GM21528 (cell line): ENCODE results near the gene TGFA.

Experiments
- ATAC-seq: cut with Tn5 transposase; IDR thresholded peaks from one replicate; pipeline ENCODE4 v1.9.1; 2021; ENCODE audit warnings: mild to moderate bottlenecking, moderate library complexity; ENCODE audit not compliant: unreplicated experiment, low FRiP score

Gene TGFA

GRCh38 chr2:70503896-70504295 lies 49.7 kb downstream of the TGFA start:
- ATAC-seq, result no peak

GRCh38 chr2:70501728-70502127 lies 51.9 kb downstream of the TGFA start:
- no peak for ATAC-seq

- no peak for ATAC-seq
Measured at GRCh38 chr2:70501215-70501614, 52.4 kb downstream of the TGFA start.

GRCh38 chr2:70499253-70499652 lies 54.4 kb downstream of the TGFA start:
- ATAC-seq, result no peak

DNA sequence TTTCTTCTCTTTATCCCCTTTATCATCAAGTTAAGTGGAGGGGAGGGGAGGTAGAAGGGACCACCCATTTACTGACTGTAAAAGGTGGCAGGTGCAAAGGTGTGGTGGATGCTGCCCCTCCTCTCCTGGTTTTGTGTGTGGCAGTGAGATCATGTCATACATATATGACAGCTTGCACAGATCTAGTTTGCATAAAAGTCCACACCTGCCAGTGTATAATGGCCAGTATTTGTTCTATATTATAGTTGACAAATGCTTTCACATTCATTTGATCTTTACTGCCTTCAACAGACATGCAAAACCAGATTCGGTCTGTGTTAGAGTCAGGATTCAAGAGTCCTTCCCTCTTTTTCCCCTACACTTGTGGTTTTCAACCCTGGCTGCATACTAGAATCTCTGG lies 55.1 kb downstream of the TGFA start:
- no peak for ATAC-seq

DNA sequence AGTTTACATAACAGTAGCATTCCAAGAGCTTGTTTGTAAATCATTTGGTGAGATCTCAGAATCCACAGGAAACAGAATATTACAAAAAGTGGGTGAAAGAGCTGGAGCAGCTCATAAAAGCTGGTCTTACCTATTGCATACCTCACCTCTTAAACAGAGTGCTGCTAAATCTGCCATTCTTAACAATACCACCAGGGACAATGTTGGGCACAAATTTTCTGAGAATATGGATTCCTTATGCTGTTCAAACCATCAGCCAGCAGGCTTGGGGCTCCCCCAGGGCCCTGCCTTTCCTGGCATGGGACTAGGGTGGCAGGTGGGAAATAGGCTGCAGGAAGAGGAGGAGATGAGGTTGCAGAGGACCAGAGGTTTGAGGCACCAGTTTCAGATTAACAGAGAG lies 55.6 kb downstream of the TGFA start:
- no peak for ATAC-seq

- ATAC-seq, result no peak
Measured at GRCh38 chr2:70496819-70497218, 56.8 kb downstream of the TGFA start.

DNA sequence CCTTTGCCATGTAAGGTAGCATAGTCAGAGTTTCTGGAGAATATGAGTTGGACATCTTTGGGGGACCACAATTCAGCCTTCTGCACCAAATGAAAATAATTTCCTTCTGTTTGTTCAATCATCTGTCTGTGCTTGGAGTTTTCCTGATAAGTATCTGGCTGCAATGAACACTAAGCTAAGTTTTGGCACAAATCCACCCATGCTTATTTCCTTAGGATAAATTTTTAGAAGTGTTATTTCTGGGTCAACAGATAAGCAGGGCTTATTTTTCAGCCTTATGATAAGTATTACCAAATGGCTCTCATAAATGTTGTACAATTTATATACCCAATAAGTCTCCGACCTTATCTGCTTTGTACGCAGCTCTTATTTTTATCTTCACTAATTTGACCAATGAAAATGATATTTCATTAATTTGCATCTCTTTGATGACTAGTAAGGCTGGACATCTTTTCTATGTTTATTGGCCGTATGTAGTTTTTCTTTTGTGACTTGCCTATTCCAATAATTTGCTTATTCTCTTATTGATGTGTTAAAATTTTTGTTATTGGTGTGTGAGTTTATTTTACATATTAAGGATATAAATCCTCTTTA lies 59.2 kb downstream of the TGFA start:
- no peak for ATAC-seq

DNA sequence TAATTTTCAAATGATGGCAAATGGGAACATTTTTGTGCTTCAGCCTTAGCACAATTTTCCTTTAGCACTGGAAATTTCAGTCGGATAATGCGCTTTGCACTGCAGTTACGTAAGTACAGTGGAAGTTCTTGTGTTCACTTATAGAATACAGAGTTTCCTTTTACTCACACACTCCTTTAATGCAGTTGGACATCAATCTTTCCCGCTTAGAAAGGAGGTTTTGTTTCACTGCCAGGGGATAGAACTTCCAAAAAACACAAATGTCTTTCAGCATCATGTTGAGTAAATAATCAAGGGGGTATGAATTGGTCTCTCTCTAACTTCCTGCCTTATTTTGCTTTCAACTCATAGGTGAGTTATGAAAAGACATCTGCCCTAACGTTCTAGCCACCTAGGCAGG lies 63.2 kb downstream of the TGFA start:
- ATAC-seq, result no peak

GRCh38 chr2:70489165-70489564 lies 64.5 kb downstream of the TGFA start:
- no peak for ATAC-seq

GRCh38 chr2:70484086-70484485 lies 69.5 kb downstream of the TGFA start:
- no peak for ATAC-seq

- no peak for ATAC-seq
Measured at GRCh38 chr2:70482401-70482800, 71.2 kb downstream of the TGFA start.

- ATAC-seq, result no peak
Measured at GRCh38 chr2:70480468-70480867, 73.2 kb downstream of the TGFA start.

DNA sequence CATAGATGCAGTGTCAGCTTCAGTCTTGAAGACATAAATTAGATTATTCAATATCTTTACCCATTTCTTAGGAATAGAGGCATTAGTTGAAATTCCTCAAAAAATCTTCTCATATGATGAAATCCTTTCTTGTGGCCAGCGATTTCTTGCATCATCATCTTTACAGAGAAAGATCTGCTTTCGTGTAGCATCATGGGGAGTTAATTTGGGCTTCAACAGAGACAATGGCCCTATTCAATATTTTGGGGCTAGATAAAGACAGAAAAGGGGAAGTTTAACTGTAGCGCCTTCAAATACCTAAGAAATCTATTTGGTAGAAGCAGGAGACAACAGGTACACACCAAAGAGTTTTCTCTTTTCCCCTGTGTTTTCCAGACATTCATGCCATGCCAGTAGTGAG lies 73.8 kb downstream of the TGFA start:
- no peak for ATAC-seq

DNA sequence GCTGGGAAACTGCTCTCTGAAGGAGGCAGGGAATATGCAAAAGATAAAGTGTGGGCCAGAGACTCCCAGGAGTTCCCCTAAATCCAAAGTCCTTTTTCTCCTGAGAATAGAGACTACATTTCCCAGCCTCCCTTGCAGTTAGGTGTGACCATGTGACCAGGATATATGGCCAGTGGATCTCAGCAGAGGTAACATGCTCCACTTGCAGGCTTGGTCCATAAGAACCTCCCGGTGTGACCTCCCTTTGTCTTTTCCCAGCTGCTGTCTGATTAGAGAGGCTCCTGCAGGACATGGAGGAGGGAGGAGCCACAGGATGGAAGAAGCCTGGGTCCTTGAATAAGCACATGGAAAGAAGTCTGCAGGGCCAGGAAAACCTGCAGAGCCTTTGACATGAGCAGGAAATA lies 76.2 kb downstream of the TGFA start:
- no peak for ATAC-seq

DNA sequence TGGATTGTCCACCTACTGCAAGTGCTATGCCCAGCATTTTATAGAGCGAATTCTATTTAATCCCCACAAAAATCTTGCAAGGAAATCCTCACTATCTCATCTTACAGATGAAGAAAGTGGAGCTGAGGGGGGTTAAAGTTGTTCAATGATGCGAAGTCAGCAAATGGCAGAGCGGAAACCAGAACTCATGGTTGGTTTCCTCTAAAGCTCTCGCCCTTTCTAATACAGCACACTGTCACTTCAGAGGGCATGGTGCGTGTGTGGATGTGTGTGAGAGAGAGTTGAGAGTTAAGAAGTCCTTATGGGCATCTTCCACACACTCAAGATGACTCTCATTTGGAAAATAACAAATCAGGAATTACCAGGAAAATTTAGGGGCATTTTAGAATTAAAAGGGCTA lies 78.4 kb downstream of the TGFA start:
- ATAC-seq, result no peak

DNA sequence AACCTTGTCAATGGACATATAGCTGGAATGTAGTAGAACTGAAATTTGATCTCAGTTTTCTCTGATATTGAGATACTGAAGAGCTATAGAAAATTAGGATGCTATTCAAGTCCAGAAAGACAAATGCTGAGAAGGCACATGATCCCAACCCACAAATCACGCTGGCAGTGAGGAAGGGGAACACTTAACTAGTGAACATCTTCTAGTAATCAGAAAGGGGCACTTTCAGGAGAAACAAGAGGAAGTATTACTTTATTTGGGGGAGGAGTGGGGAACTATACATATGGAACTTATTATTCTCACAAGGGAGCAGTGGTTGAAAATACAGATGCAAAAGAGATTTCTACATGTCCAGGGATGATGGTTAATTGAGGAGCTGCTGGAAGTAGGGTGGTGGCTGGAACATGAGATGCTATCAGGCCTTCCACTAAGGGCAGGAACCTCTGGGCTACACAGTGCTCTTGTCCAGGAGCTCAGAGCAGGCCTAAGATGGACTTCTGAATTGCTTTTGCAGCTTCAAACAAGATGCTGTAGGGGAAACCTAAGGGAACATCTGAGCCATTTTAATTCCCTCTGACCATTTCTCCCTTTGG lies 79.3 kb downstream of the TGFA start:
- ATAC-seq, result no peak

GRCh38 chr2:70473101-70473722 lies 80.4 kb downstream of the TGFA start:
- ATAC-seq, result no peak

- ATAC-seq, result no peak
Measured at GRCh38 chr2:70472221-70472890, 81.3 kb downstream of the TGFA start.

DNA sequence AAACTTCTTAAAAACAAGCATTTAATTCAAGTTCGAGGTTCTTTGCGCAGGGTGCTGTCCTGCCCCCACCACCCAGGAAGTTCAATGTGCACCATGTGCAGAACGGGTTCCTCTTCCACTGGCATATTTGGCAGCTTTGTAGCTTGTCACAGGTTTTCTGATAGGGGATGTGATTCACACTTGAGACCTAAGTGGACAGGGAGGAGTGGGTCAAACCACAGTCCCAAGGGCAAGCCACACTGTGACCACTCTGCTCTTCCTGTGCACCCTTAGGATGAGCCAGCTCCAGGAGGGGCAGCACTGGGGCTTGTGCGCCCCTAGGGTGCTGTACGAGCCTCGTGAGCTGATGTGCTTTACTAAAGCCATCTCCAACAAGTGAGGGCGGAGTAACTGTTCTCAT lies 82.5 kb downstream of the TGFA start:
- no peak for ATAC-seq

GRCh38 chr2:70469961-70470360 lies 83.7 kb downstream of the TGFA start:
- no peak for ATAC-seq

DNA sequence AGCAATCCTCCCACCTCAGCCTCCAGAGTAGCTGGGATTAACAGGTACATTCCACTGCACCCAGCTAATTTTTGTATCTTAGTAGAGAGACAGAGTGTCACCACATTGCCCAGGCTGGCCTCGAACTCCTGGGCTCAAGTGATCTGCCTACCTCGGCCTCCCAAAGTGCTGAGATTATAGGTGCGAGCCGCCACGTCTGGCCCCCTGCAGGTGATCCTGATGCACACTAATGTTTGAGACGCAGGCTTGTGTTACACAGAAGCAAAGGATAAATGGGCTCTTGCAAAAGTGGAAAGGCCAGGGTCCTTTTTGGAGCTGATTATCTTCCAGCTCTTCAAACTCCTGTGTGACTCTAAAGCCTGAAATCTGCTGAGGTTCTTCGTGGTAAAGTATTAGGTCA lies 84.2 kb downstream of the TGFA start:
- no peak for ATAC-seq
